Measurements from ENCODE around the gene USP48. TPM values are rescaled to one million over a fixed set of nuclear protein-coding genes. Genes with fewer than 3 reads are reported as not detected.

Gene USP48
- total and polyA plus RNA-seq, 12 donors: 35.9 to 156 (median 86.4) TPM

DNA sequence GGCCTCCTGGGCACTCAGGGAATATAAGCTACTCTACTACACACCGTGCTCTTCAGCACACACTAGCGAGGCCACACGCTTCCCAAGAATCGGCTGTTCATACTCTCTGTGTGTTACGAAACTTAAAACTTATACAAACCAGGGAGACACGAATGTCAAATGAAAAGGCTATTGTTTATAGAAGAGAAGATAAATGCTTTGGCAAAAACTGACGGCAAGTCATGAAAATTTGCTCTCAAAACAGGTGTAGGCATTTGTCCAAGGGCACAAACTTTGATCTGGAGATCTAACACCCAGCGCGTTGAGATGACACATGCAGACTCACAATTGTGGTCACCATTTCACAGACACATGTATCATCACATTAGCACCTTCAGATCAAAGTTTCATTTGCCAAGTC lies 46.1 kb downstream of the USP48 start:
- intact Hi-C loops (cut with DNase I): no loop called here
- Histone ChIP-seq H3K27ac (no peak overlapping the region), H3K4me1 (replicated peaks in 1 of 2) (no peaks in the 10 kb centered on the region), H3K9me3 (replicated peaks in 1 of 3) (no peaks in the 10 kb centered on the region), H3K27me3 (no peaks in the 10 kb centered on the region), H3K36me3 (replicated peaks in 1 of 2) (peaks cover 0 to 51% of the 10 kb centered on the region in 2 donors), H3K4me3 (no peak overlapping the region)
- TF ChIP-seq, protein P1, sequence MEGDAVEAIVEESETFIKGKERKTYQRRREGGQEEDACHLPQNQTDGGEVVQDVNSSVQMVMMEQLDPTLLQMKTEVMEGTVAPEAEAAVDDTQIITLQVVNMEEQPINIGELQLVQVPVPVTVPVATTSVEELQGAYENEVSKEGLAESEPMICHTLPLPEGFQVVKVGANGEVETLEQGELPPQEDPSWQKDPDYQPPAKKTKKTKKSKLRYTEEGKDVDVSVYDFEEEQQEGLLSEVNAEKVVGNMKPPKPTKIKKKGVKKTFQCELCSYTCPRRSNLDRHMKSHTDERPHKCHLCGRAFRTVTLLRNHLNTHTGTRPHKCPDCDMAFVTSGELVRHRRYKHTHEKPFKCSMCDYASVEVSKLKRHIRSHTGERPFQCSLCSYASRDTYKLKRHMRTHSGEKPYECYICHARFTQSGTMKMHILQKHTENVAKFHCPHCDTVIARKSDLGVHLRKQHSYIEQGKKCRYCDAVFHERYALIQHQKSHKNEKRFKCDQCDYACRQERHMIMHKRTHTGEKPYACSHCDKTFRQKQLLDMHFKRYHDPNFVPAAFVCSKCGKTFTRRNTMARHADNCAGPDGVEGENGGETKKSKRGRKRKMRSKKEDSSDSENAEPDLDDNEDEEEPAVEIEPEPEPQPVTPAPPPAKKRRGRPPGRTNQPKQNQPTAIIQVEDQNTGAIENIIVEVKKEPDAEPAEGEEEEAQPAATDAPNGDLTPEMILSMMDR (IDR thresholded peaks at IDR 0.05): no peak
- TF ChIP-seq POLR2A (IDR thresholded peaks at IDR 0.05): no peak
- DNase-seq: no peak
- WGBS, 4 donors: 81 to 87% (median 84%) methylated on average over 9 of the region's 9 CpGs

DNA sequence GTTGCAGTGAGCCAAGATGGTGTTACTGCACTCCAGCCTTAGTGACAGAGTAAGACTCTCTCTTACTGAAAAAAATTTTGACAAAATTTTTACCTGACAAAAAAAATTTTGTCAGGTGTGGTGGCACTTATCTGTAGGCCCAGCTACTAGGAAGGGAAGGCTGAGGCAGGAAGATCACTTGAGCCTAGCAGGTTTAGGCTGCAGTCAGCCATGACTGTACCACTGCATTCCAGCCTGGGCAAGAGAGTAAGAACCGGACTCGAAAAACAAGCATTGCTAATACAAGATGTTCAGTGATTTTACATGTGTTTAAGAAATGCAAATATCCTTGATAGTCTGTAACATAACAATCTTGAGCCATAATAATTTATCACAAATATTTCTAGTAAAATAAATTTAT lies 46.9 kb downstream of the USP48 start:
- Histone ChIP-seq H3K4me1 (replicated peaks in 1 of 2) (no peaks in the 10 kb centered on the region), H3K4me3 (no peak overlapping the region), H3K36me3 (replicated peaks in 1 of 2) (peaks cover 0 to 53% of the 10 kb centered on the region in 2 donors), H3K27ac (no peak overlapping the region), H3K27me3 (no peaks in the 10 kb centered on the region), H3K9me3 (replicated peaks in 1 of 3) (no peaks in the 10 kb centered on the region)
- no peak for DNase-seq
- whole genome bisulfite sequencing, 4 donors: 90 to 95% (median 91%) methylated on average over 2 of the region's 2 CpGs
- intact Hi-C loops (cut with DNase I): no loop called here
- TF ChIP-seq, protein P1 (IDR thresholded peaks at IDR 0.05): no peak
- no peak for TF ChIP-seq POLR2A (IDR thresholded peaks at IDR 0.05)

DNA sequence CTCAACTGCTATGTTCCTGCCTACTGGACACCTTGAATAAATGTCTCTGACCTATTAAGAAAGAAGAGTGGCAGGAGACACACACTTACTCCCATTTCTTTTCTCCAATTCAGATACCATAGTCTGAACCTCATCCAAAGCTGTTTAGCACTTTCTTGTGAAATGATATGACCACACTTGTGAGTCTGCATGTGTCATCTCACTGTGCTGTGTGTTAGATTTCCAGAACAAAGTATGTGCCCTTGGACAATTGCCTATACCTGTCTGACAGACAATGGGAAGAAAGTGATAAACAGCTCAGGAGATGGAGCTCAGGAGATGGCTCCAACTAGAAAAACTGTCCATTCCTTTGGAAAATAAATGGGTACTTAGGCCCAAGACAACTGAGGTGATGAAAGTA lies 48.4 kb downstream of the USP48 start:
- no peak for TF ChIP-seq POLR2A (IDR thresholded peaks at IDR 0.05)
- TF ChIP-seq, protein P1 (IDR thresholded peaks at IDR 0.05): no peak
- intact Hi-C loops (cut with DNase I): no loop called here
- Histone ChIP-seq H3K4me1 (replicated peaks in 1 of 2) (no peaks in the 10 kb centered on the region), H3K9me3 (replicated peaks in 1 of 3) (no peaks in the 10 kb centered on the region), H3K36me3 (replicated peaks in 1 of 2) (peaks cover 0 to 52% of the 10 kb centered on the region in 2 donors), H3K27ac (peak overlapping the region in 1 of 5 donors; percentile 26), H3K4me3 (no peak overlapping the region), H3K27me3 (no peaks in the 10 kb centered on the region)
- DNase-seq: no peak

DNA sequence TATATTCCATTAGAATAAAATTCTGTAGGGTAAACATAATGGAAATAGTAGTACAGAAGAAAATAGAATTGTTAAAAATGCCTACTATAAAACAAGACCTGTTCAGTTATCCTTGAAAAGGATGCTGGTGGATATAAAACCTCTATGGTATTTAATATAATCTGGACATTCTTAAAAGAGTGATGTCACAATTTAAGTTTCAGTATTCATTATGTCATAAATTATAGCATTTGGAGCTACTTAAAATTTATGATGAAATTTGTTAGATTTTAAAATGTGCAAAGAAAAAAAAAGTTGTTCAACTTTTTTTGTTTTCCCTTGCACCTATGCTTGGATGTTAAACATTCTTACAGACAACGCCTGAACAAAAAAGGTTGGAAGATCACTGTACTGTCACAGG lies 50.3 kb downstream of the USP48 start:
- Histone ChIP-seq H3K27me3 (no peaks in the 10 kb centered on the region), H3K36me3 (replicated peaks in 1 of 2) (peaks cover 0 to 52% of the 10 kb centered on the region in 2 donors), H3K4me1 (replicated peaks in 1 of 2) (peaks cover 3 to 17% of the 10 kb centered on the region in 2 donors), H3K9me3 (replicated peaks in 1 of 3) (no peaks in the 10 kb centered on the region), H3K4me3 (no peak overlapping the region), H3K27ac (no peak overlapping the region)
- DNase-seq: no peak
- intact Hi-C loops (cut with DNase I): no loop called here
- TF ChIP-seq POLR2A (IDR thresholded peaks at IDR 0.05): no peak
- TF ChIP-seq, protein P1 (IDR thresholded peaks at IDR 0.05): no peak
- 0 to 4% (median 2%) methylated on average over 1 of the region's 1 CpG for WGBS, 4 donors

All from adrenal gland (tissue), 12 donors.